Measurements from ENCODE around the gene CDK9.
"Not testable (repeated sequence)": the region's sequence is repeated elsewhere in the genome, so short reads cannot be mapped to it uniquely, and the experiment has no call there.

CDK9 gene

DNA sequence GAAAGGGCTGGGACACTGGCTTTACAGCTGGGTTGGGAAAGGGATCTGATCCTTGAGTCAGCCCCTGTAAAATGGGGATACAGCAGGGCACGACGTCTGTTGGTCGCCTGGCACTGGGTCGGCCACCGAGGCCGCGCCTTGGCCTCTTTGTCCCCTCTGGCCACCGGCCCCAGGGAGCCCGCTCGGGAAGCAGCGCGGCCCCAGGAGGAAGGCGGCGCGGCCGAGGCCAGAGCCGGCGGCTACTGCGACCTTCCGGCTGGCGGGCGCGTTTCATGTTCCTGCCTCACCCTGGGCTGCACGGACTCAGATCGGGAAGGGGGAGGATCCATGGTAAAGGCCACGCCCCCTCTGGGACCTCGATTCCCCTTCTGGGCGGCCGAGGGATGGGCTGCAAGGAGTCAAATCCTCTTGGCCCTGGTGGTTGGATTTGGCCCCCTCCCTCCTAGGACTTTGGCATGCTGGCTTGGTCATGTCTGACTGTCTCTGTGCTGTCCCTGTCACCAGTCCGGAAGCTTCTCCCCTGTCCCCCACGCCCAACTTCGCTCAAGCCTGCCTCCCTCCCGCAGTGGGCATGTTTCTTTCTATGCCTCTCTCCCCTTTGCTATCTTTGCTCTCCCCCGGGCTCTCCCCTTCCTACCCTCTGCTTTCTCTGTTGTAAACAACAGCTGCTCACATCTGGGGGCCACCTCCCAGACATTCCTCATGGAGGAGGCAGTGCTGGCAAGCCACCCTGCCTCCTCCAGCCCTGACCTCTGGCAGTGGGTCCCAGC lies 42.6 kb downstream of the CDK9 start:
- no peak for DNase-seq

- no peak for DNase-seq
Measured at GRCh38 chr9:127829205-127829906, 43.5 kb downstream of the CDK9 start.

GRCh38 chr9:127832248-127832647 lies 46.4 kb downstream of the CDK9 start:
- DNase-seq = no peak

DNA sequence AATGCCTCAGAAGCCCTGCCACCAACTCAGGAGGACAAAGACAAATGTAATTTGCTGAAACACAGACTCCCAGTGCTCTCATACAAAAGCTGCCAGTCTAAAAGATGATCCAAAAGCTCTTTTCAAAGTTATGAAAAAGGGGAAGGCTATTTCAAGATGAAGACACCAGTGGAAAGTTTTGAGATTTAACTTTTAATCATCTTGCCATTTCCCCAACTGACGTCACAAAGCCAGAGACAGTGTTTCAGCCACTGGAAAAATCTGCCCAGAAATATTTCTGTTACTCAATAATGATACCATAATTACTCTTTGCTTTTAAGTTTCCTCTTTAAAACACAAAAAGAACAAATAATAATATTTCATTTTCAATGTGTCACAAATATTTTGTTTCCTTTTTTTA lies 47.7 kb downstream of the CDK9 start:
- no peak for DNase-seq

DNA sequence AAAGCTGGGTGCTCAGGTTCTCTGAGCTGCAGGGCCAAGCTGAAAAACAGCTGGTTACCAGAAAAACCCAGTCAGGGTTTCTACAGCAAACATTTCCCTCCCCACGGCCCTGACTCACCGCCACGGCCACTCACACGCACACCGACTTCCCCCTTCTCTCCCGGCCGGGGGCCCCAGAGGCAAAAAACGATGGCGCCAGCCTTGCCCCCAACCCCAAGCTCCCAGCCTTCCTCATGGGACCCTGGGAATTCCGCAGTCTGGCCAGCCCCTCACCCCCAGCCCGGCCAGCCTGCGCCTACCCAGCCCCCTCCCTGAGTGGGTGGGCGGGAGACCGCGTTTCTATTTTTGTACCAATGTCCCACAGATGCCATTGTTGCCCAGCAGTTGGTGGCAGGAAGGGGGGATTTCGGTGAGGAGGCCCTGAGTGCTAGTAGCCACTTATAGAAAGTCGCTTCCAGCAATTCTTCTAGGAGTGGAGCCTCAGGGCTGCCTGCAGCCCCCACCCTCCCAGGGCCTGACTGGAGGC lies 50.2 kb downstream of the CDK9 start:
- no peak for DNase-seq

DNA sequence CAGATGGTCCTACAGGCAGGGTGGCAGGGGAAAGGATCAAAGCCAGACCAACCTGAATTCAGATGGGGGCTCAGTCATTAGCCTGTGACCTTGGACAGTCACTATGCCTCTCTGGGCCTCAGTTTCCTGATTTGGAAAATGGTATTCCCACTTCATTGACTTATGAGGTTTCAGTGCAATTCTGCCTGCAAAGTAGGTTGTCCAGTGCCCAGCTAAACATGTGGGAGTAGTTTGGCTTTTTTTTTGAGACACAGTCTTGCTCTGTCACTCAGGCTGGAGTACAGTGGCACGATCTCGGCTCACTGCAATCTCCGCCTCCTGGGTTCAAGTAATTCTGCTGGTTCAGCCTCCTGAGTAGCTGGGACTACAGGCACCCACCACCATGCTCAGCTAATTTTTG lies 50.7 kb downstream of the CDK9 start:
- DNase-seq = not testable (repeated sequence)

GRCh38 chr9:127837346-127837745 lies 51.5 kb downstream of the CDK9 start:
- no peak for DNase-seq

- DNase-seq = no peak
Measured at GRCh38 chr9:127838375-127839078, 52.7 kb downstream of the CDK9 start.

All from activated CD4-positive, alpha-beta T cell treated with anti-CD3 and anti-CD28 coated beads, Interleukin-2, amount 50 U/mL, for 16 hours (primary cell).